ENCODE results near the gene FAM76A.
"Not testable (repeated sequence)": the region's sequence is repeated elsewhere in the genome, so short reads cannot be mapped to it uniquely, and the experiment has no call there.

DNA sequence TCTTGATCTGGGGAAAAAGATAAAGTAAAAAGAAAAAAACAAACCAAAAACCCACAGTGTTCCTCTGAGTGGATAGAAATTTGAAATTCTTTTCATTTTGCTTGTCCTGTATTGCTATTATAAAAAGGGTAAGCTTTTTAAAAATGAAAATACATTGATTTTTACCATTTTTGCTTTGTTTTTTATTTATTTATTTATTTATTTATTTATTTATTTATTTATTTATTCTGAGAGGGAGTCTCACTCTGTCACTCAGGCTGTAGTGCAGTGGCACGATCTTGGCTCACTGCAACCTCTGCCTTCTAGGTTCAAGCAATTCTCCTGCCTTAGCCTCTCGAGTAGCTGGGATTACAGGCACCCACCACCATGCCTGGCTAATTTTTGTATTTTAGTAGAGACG is 82.4 kb downstream of the FAM76A start:
- TF ChIP-seq, protein P1, sequence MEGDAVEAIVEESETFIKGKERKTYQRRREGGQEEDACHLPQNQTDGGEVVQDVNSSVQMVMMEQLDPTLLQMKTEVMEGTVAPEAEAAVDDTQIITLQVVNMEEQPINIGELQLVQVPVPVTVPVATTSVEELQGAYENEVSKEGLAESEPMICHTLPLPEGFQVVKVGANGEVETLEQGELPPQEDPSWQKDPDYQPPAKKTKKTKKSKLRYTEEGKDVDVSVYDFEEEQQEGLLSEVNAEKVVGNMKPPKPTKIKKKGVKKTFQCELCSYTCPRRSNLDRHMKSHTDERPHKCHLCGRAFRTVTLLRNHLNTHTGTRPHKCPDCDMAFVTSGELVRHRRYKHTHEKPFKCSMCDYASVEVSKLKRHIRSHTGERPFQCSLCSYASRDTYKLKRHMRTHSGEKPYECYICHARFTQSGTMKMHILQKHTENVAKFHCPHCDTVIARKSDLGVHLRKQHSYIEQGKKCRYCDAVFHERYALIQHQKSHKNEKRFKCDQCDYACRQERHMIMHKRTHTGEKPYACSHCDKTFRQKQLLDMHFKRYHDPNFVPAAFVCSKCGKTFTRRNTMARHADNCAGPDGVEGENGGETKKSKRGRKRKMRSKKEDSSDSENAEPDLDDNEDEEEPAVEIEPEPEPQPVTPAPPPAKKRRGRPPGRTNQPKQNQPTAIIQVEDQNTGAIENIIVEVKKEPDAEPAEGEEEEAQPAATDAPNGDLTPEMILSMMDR (IDR thresholded peaks at IDR 0.05) = not testable (repeated sequence)
- TF ChIP-seq POLR2A (IDR thresholded peaks at IDR 0.05) = not testable (repeated sequence)
